NCI-H2029 (cell line): ENCODE results near the gene CRY2.
"Not testable (repeated sequence)": the region's sequence is repeated elsewhere in the genome, so short reads cannot be mapped to it uniquely, and the experiment has no call there.

ENCODE experiments used
- DNase-seq: peaks from one replicate; lab custom pipeline; 2025; lab: John Stamatoyannopoulos, UW

The CRY2 gene

GRCh38 chr11:45899448-45900174 lies 52.3 kb downstream of the CRY2 start:
- DNase-seq = peak; percentile 93

DNA sequence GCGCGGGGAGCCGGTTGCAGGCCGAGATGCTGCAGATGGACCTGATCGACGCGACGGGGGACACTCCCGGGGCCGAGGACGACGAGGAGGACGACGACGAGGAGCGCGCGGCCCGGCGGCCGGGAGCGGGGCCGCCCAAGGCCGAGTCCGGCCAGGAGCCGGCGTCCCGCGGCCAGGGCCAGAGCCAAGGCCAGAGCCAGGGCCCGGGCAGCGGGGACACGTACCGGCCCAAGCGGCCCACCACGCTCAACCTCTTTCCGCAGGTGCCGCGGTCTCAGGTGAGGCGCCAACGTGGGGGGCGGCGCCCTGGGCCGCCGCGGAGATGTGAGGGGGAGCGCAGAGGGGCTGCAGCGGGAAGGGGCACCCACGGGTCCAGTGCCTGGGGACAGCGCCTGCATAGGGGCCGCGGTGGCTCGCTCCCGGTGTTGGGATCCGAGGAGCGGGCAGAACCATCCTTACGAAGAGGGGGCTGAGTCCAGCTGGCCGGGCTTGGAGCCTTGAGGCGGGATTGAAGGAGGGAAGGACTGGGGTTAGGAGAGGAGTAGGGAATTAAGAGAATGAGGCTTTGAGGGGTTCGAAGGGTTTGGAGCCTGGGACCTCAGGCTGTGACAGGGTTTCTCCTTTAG lies 53.0 kb downstream of the CRY2 start:
- DNase-seq = not testable (repeated sequence)

DNA sequence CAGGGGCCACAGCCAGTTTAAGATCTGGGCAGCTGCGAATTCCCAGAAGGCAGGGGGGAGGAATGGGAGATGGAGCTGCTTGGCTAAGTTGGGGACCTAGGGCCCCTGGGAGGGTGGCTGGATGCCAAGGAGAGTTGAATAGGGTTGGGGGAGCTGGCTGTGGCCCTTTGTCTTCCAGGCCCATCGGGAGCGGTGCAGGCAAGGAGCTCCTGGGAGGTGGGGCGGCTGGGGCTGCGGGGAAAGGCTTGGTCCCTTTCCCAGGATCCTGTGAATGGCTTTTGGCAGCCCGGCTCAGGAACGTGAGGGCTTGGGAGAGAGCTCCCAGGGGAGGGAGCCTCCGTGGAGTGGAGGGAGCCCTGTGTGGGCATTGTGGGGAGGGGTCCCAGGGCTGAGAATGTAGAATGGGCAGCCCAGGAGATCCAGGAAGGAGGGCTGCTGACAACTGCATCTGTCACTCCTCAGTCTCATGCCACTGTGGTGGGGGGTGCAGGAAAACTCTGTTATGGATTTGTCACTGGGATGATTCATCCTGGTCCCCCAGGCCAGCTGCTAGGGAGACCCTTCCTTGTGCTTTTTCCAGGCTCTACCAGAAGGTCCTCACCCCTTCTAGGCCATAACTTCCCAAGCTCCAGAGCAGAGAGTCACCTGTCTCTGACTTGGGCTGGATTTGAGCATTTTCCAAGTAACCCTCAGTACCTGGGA lies 53.8 kb downstream of the CRY2 start:
- DNase-seq = no peak

GRCh38 chr11:45901626-45902025 lies 54.4 kb downstream of the CRY2 start:
- no peak for DNase-seq

GRCh38 chr11:45902452-45903380 lies 55.4 kb downstream of the CRY2 start:
- no peak for DNase-seq

DNA sequence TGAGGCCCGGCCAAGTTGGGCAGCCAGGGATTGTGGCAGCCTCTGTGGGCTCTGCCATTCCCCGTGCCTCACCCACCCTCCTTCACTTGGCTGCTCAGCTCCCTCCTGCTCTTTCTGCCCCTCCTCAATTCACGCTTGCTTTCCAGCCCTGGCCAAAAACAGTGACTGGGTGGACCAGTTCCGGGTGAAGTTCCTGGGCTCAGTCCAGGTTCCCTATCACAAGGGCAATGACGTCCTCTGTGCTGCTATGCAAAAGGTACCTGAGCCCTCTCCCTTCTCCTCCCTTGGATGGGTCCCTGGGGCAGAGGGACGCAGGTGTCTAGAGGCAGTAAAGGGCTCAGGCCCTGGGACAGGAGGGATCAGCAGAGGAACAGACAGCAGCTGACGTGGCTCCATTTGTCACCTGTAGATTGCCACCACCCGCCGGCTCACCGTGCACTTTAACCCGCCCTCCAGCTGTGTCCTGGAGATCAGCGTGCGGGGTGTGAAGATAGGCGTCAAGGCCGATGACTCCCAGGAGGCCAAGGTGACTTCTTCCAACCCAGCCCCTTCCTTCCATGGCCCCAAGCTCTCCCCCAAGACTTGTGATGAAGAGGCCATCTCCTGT lies 57.1 kb downstream of the CRY2 start:
- DNase-seq = no peak

DNA sequence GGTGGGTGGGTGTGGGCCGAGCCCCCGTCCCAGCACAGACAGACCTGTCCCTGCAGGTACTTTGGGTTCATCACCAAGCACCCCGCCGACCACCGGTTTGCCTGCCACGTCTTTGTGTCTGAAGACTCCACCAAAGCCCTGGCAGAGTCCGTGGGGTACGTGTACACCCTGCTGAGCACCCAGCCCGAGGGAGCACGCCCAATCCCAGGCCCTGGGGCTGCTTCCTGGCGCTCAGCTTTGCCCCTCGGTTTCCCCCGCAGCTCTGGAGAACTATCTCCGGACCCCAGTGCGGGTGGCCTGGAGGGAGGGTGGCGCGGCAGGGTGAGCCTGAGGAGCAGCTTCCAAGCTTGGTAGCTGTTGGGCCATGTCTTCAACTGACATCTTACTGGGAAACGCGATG lies 57.8 kb downstream of the CRY2 start:
- DNase-seq = no peak

DNA sequence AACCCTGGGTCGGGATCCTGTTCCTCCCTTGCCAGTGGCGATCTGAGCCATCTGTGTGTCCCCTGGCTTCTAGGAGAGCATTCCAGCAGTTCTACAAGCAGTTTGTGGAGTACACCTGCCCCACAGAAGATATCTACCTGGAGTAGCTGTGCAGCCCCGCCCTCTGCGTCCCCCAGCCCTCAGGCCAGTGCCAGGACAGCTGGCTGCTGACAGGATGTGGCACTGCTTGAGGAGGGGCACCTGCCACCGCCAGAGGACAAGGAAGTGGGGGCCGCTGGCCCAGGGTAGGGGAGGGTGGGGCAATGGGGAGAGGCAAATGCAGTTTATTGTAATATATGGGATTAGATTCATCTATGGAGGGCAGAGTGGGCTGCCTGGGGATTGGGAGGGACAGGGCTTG lies 58.3 kb downstream of the CRY2 start:
- DNase-seq = not testable (repeated sequence)

- no peak for DNase-seq
These were observed 58.9 kb downstream of the CRY2 start for GRCh38 chr11:45906096-45906682.

DNA sequence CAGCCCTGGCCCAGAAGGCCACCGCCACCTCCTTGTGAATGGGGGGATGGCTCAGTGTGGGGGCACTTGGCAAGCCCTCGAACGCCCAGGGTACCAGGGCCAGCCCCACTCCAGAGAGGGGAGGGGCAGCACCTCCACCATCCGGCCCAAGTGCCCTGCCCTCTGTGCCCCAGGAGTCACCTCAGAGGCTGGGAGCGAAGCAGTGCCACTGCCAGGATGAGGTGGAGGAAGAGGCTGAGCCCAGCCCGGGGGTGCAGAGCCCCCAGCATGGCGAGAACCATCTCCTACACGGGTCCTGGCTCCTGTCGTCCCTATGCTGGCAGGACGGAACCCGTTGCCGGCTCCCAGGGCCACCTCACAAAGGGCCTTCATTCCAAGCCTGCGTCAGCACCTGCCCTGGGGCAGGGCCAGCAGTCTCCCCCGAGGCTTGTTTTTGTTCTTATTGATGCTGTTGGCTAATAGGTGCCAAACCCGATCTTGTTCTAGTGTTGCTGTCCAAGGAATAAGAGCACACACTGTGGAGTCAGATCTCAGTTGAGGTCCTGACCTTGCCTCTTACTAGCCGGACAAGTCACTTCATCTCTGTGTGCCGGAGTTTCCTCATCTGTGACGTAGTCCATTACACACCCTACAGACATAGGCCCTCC lies 59.8 kb downstream of the CRY2 start, which contains the start of gene FREY1:
Gene FREY1, minus strand, starts transcription at position 307 of the 647 bp plus-strand sequence. Its CDS starts 26 bp downstream, at position 281.
- DNase-seq = no peak

GRCh38 chr11:45907911-45908370 lies 60.7 kb downstream of the CRY2 start:
- DNase-seq = no peak

GRCh38 chr11:45909594-45910475 lies 62.6 kb downstream of the CRY2 start:
- DNase-seq = no peak

- no peak for DNase-seq
These were observed 63.3 kb downstream of the CRY2 start for GRCh38 chr11:45910623-45911022.

DNA sequence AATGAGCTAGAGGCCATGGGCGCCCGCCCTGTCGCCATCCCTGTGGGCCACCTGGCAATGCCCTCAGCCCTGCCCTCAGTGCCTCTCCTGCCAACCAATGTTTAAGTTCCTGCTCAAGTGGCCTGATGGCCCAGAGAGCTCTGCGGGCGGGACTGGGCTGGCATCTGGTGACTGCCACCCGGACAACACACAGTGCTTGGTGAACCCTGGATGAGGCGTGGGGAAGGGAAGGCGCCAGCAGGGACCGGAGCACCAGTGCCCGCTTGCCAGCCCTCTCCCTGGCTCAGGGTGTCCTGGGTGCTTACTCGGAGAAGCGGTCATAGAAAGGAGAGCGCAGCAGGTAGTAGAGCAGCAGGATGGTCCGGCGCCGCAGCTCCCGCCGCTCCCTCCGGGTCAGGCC lies 66.2 kb downstream of the CRY2 start:
- DNase-seq = no peak

GRCh38 chr11:45913942-45914635 lies 66.8 kb downstream of the CRY2 start:
- no peak for DNase-seq

- DNase-seq = no peak
These were observed 68.2 kb downstream of the CRY2 start for GRCh38 chr11:45915446-45915845.

DNA sequence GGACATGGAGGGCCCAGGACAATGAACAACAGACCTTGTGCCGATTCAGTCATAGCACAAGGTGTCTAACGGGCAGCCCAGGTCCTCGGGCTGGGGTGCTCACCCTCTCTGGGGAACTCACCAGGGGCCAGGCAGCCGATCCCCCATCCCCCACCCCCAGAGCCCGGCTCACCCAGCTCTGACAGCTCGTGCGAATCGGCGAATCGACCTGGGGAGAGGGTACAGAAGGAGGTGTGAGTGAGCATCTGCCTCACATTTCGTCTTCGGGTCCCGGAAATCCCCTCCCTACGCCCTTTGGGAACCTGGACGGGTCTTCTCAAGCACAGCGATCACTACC lies 70.0 kb downstream of the CRY2 start:
- DNase-seq = no peak

DNA sequence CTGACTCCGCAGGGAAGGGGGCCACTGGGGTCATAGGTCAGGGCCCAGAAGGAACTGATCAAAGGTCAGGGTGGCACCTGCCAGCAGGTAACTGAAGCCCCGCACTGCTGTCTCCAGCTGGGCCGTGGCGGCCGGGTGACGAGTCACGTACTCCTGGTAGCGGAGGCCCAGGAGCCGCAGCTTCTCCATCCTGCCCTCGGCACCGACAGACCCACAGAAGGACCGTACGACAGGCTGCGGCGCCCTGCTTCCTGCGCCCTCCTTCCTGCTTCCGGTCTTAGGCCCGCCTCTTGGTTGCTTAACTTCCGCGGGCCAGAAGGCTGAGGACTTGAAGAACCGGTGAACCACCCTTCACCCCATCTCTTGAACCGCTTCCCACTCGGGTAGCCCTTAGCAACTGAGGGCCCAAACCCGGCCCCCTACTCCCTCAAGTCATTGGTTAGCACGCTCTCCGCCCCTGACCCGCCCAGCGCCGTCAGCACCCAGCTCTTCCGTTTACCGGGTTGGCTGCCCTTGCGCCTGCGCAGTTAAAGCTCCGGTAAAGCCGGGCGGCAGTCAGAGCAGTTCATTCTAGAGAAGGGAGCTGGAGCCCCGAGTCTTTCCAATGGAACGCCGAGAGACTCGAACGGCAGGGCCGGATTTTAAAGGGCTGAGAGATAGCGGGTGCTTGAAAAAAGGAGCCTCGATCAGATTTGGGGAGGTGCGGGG lies 70.5 kb downstream of the CRY2 start, which contains the start of gene PEX16:
Gene PEX16, minus strand, starts transcription at position 255 of the 708 bp plus-strand sequence. Its CDS starts 66 bp downstream, at position 189.
- peak; percentile 97 for DNase-seq
